T-helper 1 cell treated with Interleukin-12 subunit alpha and Interleukin-12 subunit beta and Interleukin-4 antibody, amounts not matched to agents 30 μg/mL and 1 μg/mL, for 36 hours (primary cell): Measurements from ENCODE around the gene ADAT3.

ENCODE experiments used
- H3K27ac Mint-ChIP-seq: one replicate; pipeline ENCODE4 v1.8.0; 2021; ENCODE audit warnings: mild to moderate bottlenecking, mixed read lengths
- H3K27me3 Mint-ChIP-seq: one replicate; pipeline ENCODE4 v1.8.0; 2021; ENCODE audit warnings: low read depth, mixed read lengths
- H3K36me3 Mint-ChIP-seq: one replicate; pipeline ENCODE4 v1.8.0; 2021; ENCODE audit warnings: low read depth, mixed read lengths
- H3K4me1 Mint-ChIP-seq: one replicate; pipeline ENCODE4 v1.8.0; 2021; ENCODE audit warnings: low read depth, mixed read lengths
- H3K4me3 Mint-ChIP-seq: one replicate; pipeline ENCODE4 v1.8.0; 2021; ENCODE audit warnings: mild to moderate bottlenecking, moderate library complexity, mixed read lengths
- H3K9me3 Mint-ChIP-seq: one replicate; pipeline ENCODE4 v1.8.0; 2021; ENCODE audit warnings: mixed read lengths

ADAT3 gene

DNA sequence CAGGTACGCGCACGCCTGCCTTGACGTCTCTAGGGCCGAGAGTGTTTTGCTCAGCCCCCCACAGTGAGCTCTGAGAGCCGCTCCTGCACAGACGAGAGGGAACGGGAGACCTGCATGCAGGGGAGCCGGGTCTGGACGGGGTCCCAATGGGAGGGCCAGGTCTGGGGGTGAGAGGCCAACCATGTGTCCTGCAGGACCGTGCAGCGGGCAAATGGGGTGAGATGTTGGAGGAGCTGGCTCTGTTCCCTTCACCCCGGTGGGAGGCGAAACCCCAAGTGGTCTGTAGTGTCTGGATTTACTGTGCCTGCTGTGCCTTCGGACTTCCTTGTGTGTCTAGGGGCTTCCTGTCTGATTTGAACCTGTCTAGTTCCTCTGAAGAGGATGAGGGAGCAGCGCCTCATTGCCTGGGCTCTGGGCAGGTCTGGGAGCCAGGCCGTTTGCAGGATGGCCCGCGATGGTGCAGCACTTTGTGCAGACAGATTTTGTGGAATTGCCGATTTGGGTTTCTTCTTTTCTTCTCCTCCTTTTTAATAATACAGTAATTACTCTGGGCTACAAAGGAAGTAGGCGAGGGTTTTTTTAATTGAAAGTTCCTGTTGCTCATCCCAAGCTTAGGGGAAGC is 37.8 kb downstream of the ADAT3 start:
- peaks cover 23% of the 10 kb centered on the region for H3K4me1 Mint-ChIP-seq
- H3K9me3 Mint-ChIP-seq, result no peaks in the 10 kb centered on the region
- H3K36me3 Mint-ChIP-seq, result peaks cover 14% of the 10 kb centered on the region
- peak overlapping the region; percentile 89 for H3K27ac Mint-ChIP-seq
- H3K4me3 Mint-ChIP-seq, result peak overlapping the region; percentile 90
- no peaks in the 10 kb centered on the region for H3K27me3 Mint-ChIP-seq

DNA sequence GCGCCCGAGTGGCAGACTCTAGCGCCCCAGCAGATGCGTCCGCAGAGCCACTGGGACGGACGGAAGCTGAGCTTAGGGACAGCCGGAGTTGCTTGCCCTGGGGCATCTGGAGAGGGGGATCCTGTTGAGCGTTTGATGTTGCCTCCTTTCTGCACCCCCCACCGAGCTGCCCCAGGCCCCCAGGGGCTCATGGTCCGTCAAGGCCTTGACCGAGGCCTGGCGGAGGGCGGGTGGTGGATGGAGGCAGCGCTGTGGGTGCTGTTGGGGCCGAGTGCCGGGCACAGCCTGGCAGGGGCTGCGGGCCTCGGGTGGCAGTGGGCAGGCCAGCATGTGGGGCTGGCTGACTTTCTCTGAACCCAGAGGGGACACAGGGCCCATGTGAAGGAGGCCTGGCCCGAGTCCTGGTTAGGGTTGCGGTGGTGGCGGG is 38.5 kb downstream of the ADAT3 start:
- Mint-ChIP-seq H3K9me3 (no peaks in the 10 kb centered on the region), H3K27me3 (no peaks in the 10 kb centered on the region), H3K4me1 (peaks cover 23% of the 10 kb centered on the region), H3K36me3 (peaks cover 17% of the 10 kb centered on the region), H3K27ac (peak overlapping the region; percentile 89), H3K4me3 (peak overlapping the region; percentile 90)

- Mint-ChIP-seq H3K4me3 (no peak overlapping the region), H3K9me3 (no peaks in the 10 kb centered on the region), H3K4me1 (peaks cover 25% of the 10 kb centered on the region), H3K27me3 (no peaks in the 10 kb centered on the region), H3K36me3 (peaks cover 21% of the 10 kb centered on the region), H3K27ac (no peak overlapping the region)
Observed at GRCh38 chr19:1944088-1944915, 39.1 kb downstream of the ADAT3 start.

DNA sequence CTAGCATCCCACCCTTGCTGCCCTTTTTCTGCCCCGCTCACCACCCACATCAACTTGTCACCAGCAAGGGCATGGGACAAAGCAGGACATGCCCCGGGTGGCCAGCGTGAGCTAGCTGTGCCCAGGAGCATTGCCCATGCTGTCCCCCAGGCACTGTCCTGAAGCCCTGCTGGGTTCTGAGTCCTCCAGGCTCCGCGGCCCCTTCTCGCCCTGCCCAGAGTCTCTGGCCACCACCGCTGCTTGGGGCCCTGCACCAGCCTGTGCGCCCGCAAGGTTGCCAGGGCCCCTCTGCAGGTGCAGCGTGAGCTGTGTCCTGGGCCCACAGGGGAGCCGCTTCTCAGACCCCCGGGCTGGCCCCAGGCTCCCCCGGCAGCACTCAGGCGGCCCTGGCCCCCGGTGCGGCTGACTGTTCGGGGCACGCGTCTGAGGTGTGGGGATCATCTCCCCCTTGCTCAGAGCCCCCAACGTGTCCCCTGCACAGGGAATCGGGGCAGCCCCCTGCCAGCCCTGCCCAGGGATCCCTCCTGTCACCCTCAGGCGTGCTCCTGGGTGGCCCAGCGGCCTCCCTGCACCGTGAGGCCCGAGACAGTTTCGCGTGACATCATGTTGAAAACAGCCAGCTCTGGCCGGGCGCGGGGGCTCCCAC is 39.8 kb downstream of the ADAT3 start:
- peaks cover 19% of the 10 kb centered on the region for H3K4me1 Mint-ChIP-seq
- no peaks in the 10 kb centered on the region for H3K9me3 Mint-ChIP-seq
- no peak overlapping the region for H3K4me3 Mint-ChIP-seq
- H3K36me3 Mint-ChIP-seq, result peaks cover 19% of the 10 kb centered on the region
- H3K27ac Mint-ChIP-seq, result no peak overlapping the region
- H3K27me3 Mint-ChIP-seq, result no peaks in the 10 kb centered on the region

DNA sequence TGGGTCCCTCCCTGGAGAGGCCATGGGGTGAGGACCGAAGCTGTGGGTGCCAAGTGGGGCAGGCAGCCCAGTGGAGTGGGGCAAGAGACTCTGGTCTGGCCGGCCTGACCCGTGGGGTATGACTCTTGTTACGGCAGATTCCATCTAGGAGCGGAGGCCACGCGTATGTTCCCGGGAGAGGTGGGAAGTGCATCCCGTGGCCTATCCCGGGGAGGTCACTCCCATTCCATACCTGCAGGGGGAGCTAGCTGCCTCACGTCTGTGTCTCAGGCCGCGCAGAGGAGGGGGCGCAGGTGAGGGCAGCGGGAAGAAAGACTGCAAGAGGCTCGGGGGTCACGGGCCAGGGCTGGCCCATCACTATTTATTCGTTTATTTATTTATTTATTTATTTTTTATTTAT is 40.7 kb downstream of the ADAT3 start:
- peak overlapping the region; percentile 45 for H3K27ac Mint-ChIP-seq
- no peaks in the 10 kb centered on the region for H3K27me3 Mint-ChIP-seq
- no peak overlapping the region for H3K4me3 Mint-ChIP-seq
- H3K4me1 Mint-ChIP-seq, result peaks cover 15% of the 10 kb centered on the region
- H3K36me3 Mint-ChIP-seq, result peaks cover 21% of the 10 kb centered on the region
- no peaks in the 10 kb centered on the region for H3K9me3 Mint-ChIP-seq

GRCh38 chr19:1947651-1948209 is 42.5 kb downstream of the ADAT3 start:
- Mint-ChIP-seq H3K27me3 (no peaks in the 10 kb centered on the region), H3K36me3 (peaks cover 21% of the 10 kb centered on the region), H3K4me3 (no peak overlapping the region), H3K9me3 (no peaks in the 10 kb centered on the region), H3K27ac (no peak overlapping the region), H3K4me1 (peaks cover 14% of the 10 kb centered on the region)

DNA sequence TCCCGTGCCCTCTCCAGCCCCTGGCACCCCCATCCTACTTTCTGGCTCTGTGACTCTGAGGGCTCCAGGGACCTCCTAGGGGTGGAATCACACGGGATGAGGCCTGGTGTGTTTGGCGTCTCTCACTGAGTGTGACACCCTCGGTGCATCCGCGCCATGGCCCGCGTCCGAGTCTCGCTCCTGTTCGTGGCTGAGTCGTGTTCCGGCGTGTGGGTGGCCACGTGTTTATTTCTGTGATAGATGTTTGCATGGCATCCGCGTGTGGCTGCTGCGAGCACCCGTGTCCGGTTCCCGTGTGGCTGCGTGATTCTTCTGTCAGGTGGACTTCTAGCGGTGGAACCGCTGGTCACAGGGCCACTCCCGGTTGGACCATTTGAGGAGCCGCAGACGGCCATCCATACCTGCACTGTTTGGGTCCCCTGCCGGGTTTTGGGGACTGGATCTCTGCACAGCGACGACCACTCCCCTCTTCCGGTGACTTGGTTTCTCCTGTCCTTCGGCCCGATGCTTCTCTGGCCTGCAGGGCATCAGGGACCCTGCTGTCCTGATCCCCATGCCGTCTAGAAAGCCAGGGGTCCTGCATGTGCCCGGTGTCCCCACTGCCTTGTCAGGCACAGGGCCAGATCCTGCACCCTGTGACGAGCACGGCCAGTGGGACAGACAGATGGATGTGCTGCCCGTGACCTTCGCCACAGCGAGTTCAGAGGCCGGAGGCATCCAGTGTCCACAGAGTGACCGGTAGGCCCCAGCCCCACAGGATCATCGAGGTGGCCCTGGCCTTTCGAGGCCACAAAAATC is 44.3 kb downstream of the ADAT3 start:
- Mint-ChIP-seq H3K36me3 (peaks cover 17% of the 10 kb centered on the region), H3K4me1 (peaks cover 7% of the 10 kb centered on the region), H3K27me3 (no peaks in the 10 kb centered on the region), H3K9me3 (no peaks in the 10 kb centered on the region), H3K4me3 (no peak overlapping the region), H3K27ac (no peak overlapping the region)

- Mint-ChIP-seq H3K4me1 (peaks cover 7% of the 10 kb centered on the region), H3K27me3 (no peaks in the 10 kb centered on the region), H3K4me3 (no peak overlapping the region), H3K36me3 (peaks cover 17% of the 10 kb centered on the region), H3K27ac (no peak overlapping the region), H3K9me3 (no peaks in the 10 kb centered on the region)
Observed at GRCh38 chr19:1950640-1951039, 45.4 kb downstream of the ADAT3 start.

GRCh38 chr19:1952635-1953034 is 47.4 kb downstream of the ADAT3 start:
- peaks cover 14% of the 10 kb centered on the region for H3K36me3 Mint-ChIP-seq
- H3K27ac Mint-ChIP-seq, result no peak overlapping the region
- H3K4me1 Mint-ChIP-seq, result peaks cover 3% of the 10 kb centered on the region
- H3K4me3 Mint-ChIP-seq, result no peak overlapping the region
- H3K9me3 Mint-ChIP-seq, result no peaks in the 10 kb centered on the region
- H3K27me3 Mint-ChIP-seq, result no peaks in the 10 kb centered on the region

DNA sequence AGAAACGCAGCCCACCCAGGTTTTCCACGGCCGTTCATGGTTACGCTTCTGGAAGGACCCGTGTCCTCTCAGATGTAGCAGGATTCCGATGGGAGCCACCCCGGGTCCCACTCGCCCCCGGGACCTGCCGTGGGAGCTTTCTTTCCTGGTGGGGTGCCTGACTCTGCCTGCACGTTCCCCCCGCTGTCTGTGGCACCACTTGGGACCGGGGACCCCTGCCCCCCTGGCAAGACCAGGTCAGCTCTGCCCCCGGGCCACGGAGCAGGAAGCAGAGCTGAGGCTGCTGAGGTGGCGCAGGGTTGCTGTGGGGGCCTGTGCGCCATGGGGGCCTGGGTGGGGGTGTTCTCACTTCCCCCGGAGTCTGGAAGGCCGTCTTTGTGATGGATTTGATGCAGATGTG is 47.8 kb downstream of the ADAT3 start:
- H3K27me3 Mint-ChIP-seq, result no peaks in the 10 kb centered on the region
- no peak overlapping the region for H3K4me3 Mint-ChIP-seq
- H3K27ac Mint-ChIP-seq, result no peak overlapping the region
- H3K9me3 Mint-ChIP-seq, result no peaks in the 10 kb centered on the region
- peaks cover 14% of the 10 kb centered on the region for H3K36me3 Mint-ChIP-seq
- peaks cover 3% of the 10 kb centered on the region for H3K4me1 Mint-ChIP-seq

GRCh38 chr19:1953441-1954094 is 48.4 kb downstream of the ADAT3 start:
- Mint-ChIP-seq H3K4me3 (no peak overlapping the region), H3K9me3 (no peaks in the 10 kb centered on the region), H3K36me3 (peaks cover 12% of the 10 kb centered on the region), H3K27ac (no peak overlapping the region), H3K4me1 (peaks cover 3% of the 10 kb centered on the region), H3K27me3 (no peaks in the 10 kb centered on the region)

DNA sequence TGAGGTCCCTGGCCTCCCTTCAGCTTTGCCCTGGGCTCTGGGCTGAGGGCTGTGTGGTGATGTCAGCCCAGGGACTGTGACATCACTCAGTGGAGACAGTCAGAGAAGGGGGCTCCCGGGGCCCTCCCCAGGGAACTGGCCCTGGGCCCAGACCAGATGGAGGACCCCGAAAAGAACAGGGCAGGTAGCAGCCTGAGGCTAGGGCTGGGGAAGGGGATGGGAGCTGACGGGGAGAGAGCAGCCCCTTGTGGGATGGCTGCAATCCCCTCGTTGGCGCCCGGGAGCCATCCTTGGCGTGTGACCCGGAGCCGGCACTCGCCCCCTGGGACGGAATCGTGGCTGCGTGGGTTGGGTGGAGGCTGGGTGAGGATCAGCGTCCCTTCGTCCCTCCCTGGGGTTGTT is 49.3 kb downstream of the ADAT3 start:
- H3K4me1 Mint-ChIP-seq, result no peaks in the 10 kb centered on the region
- peaks cover 5% of the 10 kb centered on the region for H3K36me3 Mint-ChIP-seq
- H3K4me3 Mint-ChIP-seq, result no peak overlapping the region
- no peaks in the 10 kb centered on the region for H3K27me3 Mint-ChIP-seq
- no peak overlapping the region for H3K27ac Mint-ChIP-seq
- H3K9me3 Mint-ChIP-seq, result no peaks in the 10 kb centered on the region

DNA sequence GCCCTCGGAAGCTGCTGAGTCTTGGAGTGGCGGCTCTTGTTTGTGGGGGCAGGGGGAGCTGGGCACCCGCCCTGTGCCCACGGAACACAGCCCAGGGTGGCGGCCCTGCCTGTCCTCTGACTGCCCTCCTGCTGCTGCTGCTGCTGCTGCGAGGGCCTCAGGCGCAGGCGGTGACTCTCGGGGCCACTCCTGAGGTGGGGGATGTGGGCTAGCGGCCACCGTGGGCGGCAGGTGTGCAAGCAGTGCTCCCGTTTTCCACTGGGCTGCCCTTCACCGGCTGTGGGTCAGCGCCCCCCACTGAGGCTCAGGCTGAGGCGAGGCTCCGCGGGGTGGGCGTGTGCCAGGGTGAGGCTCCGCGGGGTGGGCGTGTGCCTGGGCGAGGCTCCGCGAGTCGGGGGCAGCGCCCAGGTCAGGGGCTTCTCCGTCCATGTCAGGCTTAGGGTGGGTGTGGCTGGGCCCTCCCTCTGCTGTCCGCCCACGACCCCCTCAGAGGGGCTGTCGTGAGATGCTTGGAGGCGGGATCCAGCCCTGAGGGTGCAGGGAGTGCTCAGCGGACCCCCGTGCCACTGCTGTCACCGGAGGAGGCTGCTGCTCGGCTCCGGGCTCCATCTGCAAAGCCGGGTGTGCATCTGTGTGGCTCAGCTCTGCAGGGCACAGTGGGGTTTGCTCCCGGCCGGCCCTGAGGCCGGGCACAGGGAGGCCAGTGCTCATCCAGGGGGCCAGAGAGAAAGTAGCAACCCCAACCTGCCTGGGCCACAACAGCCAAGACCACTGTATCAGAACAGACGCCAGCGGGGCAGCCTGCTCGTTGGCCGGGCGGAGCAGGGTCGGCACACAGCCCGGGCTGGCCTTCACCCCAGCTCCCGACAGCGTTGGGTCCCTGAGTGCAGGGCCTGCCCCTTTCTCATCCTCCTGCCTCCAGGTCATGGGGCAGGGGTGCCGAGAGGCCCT is 50.2 kb downstream of the ADAT3 start:
- H3K4me3 Mint-ChIP-seq, result no peak overlapping the region
- peaks cover 4% of the 10 kb centered on the region for H3K36me3 Mint-ChIP-seq
- H3K27ac Mint-ChIP-seq, result no peak overlapping the region
- no peaks in the 10 kb centered on the region for H3K9me3 Mint-ChIP-seq
- H3K27me3 Mint-ChIP-seq, result no peaks in the 10 kb centered on the region
- no peaks in the 10 kb centered on the region for H3K4me1 Mint-ChIP-seq
